Measurements from ENCODE around the gene LMAN1L.

LMAN1L gene

GRCh38 chr15:74802862-74803447, 9.7 kb upstream of the LMAN1L start:
- Histone ChIP-seq H4K8ac (ENCODE audit: low read depth, low read length) (no peak overlapping the region), H3K4me3 (ENCODE audit: low read length in 2 of 2) (no peak overlapping the region), H3K4ac (ENCODE audit: low read length) (no peak overlapping the region), H4K91ac (ENCODE audit: low read depth, low read length, poor library complexity) (no peak overlapping the region), H3K9me3 (replicated peaks in 1 of 2; ENCODE audit: control insufficient read depth in 2 of 2, insufficient read depth in 1 of 2, low read depth in 1 of 2, low read length in 2 of 2) (no peaks in the 10 kb centered on the region), H2BK15ac (ENCODE audit: low read length) (no peak overlapping the region), H3K4me1 (ENCODE audit: control insufficient read depth in 2 of 2, insufficient read depth in 1 of 2, low read depth in 1 of 2, low read length in 2 of 2) (no peaks in the 10 kb centered on the region), H2AFZ (ENCODE audit: low read length) (no peak overlapping the region), H3K23ac (ENCODE audit: low read depth, low read length, poor library complexity) (no peak overlapping the region), H3K36me3 (replicated peaks in 1 of 2; ENCODE audit: control insufficient read depth in 2 of 2, insufficient read depth in 2 of 2, low read length in 2 of 2) (peaks cover 48 to 69% of the 10 kb centered on the region in 2 donors), H3K4me2 (ENCODE audit: insufficient read depth, low read length, poor library complexity, severe bottlenecking) (no peak overlapping the region), H3K27ac (replicated peaks; ENCODE audit: low read length) (no peak overlapping the region), H3K9ac (ENCODE audit: low read depth, low read length, poor library complexity) (no peak overlapping the region), H3K18ac (ENCODE audit: low read length) (no peak overlapping the region), H2BK120ac (ENCODE audit: low read depth, low read length) (no peak overlapping the region), H2AK5ac (ENCODE audit: low read depth, low read length) (no peak overlapping the region), H2BK12ac (ENCODE audit: low read length) (no peak overlapping the region), H2BK5ac (ENCODE audit: low read length) (peak overlapping the region; percentile 39), H3K79me1 (ENCODE audit: low read depth, low read length) (peaks cover 10% of the 10 kb centered on the region), H3K14ac (ENCODE audit: low read length) (no peak overlapping the region), H3K27me3 (ENCODE audit: control insufficient read depth in 3 of 3, insufficient read depth in 3 of 3, low read depth in 1 of 3, low read length in 3 of 3) (no peaks in the 10 kb centered on the region)
- DNase-seq (ENCODE audit: low spot score): no peak
- no CpG with 5 or more reads among the region's 31 CpGs for WGBS, 2 donors (ENCODE audit: extremely low coverage in 2 of 2, insufficient read length in 2 of 2, insufficient replicate concordance in 1 of 2)

GRCh38 chr15:74804935-74805334, 7.7 kb upstream of the LMAN1L start:
- H2AK5ac ChIP-seq (ENCODE audit: low read depth, low read length): no peak overlapping the region

GRCh38 chr15:74807282-74807681, 5.4 kb upstream of the LMAN1L start:
- DNase-seq (ENCODE audit: low spot score): no peak
- Histone ChIP-seq H3K14ac (ENCODE audit: low read length) (no peak overlapping the region), H3K18ac (ENCODE audit: low read length) (no peak overlapping the region), H3K4me1 (ENCODE audit: control insufficient read depth in 2 of 2, insufficient read depth in 1 of 2, low read depth in 1 of 2, low read length in 2 of 2) (peaks cover 0 to 4% of the 10 kb centered on the region in 2 donors), H3K36me3 (replicated peaks in 1 of 2; ENCODE audit: control insufficient read depth in 2 of 2, insufficient read depth in 2 of 2, low read length in 2 of 2) (peaks cover 16 to 26% of the 10 kb centered on the region in 2 donors), H3K27me3 (ENCODE audit: control insufficient read depth in 3 of 3, insufficient read depth in 3 of 3, low read depth in 1 of 3, low read length in 3 of 3) (no peaks in the 10 kb centered on the region), H3K9ac (ENCODE audit: low read depth, low read length, poor library complexity) (no peak overlapping the region), H2BK120ac (ENCODE audit: low read depth, low read length) (no peak overlapping the region), H2AFZ (ENCODE audit: low read length) (no peak overlapping the region), H3K4ac (ENCODE audit: low read length) (no peak overlapping the region), H3K9me3 (replicated peaks in 1 of 2; ENCODE audit: control insufficient read depth in 2 of 2, insufficient read depth in 1 of 2, low read depth in 1 of 2, low read length in 2 of 2) (no peaks in the 10 kb centered on the region), H3K4me2 (ENCODE audit: insufficient read depth, low read length, poor library complexity, severe bottlenecking) (no peak overlapping the region), H3K23ac (ENCODE audit: low read depth, low read length, poor library complexity) (no peak overlapping the region), H3K4me3 (ENCODE audit: low read length in 2 of 2) (no peak overlapping the region), H2BK15ac (ENCODE audit: low read length) (no peak overlapping the region), H3K27ac (replicated peaks; ENCODE audit: low read length) (no peak overlapping the region), H2BK12ac (ENCODE audit: low read length) (no peak overlapping the region), H3K79me1 (ENCODE audit: low read depth, low read length) (peaks cover 3% of the 10 kb centered on the region), H4K91ac (ENCODE audit: low read depth, low read length, poor library complexity) (no peak overlapping the region), H2BK5ac (ENCODE audit: low read length) (no peak overlapping the region), H2AK5ac (ENCODE audit: low read depth, low read length) (no peak overlapping the region), H4K8ac (ENCODE audit: low read depth, low read length) (no peak overlapping the region)
- no CpG with 5 or more reads among the region's 5 CpGs for WGBS, 2 donors (ENCODE audit: extremely low coverage in 2 of 2, insufficient read length in 2 of 2, insufficient replicate concordance in 1 of 2)

More at GRCh38 chr15:74804935-74805334, 7.7 kb upstream of the LMAN1L start:
- H3K14ac ChIP-seq (ENCODE audit: low read length): no peak overlapping the region
- no peaks in the 10 kb centered on the region for H3K27me3 ChIP-seq (ENCODE audit: control insufficient read depth in 3 of 3, insufficient read depth in 3 of 3, low read depth in 1 of 3, low read length in 3 of 3)
- H3K23ac ChIP-seq (ENCODE audit: low read depth, low read length, poor library complexity): no peak overlapping the region
- H4K8ac ChIP-seq (ENCODE audit: low read depth, low read length): no peak overlapping the region
- no peak overlapping the region for H2BK5ac ChIP-seq (ENCODE audit: low read length)
- H3K4me3 ChIP-seq (ENCODE audit: low read length in 2 of 2): no peak overlapping the region
- H3K9me3 ChIP-seq (replicated peaks in 1 of 2; ENCODE audit: control insufficient read depth in 2 of 2, insufficient read depth in 1 of 2, low read depth in 1 of 2, low read length in 2 of 2): no peaks in the 10 kb centered on the region
- H2BK15ac ChIP-seq (ENCODE audit: low read length): no peak overlapping the region
- H3K4ac ChIP-seq (ENCODE audit: low read length): no peak overlapping the region
- no peak overlapping the region for H2AFZ ChIP-seq (ENCODE audit: low read length)
- H3K9ac ChIP-seq (ENCODE audit: low read depth, low read length, poor library complexity): no peak overlapping the region
- no peak overlapping the region for H2BK120ac ChIP-seq (ENCODE audit: low read depth, low read length)
- H3K4me2 ChIP-seq (ENCODE audit: insufficient read depth, low read length, poor library complexity, severe bottlenecking): no peak overlapping the region
- H3K18ac ChIP-seq (ENCODE audit: low read length): no peak overlapping the region
- no peak overlapping the region for H2BK12ac ChIP-seq (ENCODE audit: low read length)
- H3K36me3 ChIP-seq (replicated peaks in 1 of 2; ENCODE audit: control insufficient read depth in 2 of 2, insufficient read depth in 2 of 2, low read length in 2 of 2): peaks cover 34 to 50% of the 10 kb centered on the region in 2 donors
- no CpG with 5 or more reads among the region's 6 CpGs for WGBS, 2 donors (ENCODE audit: extremely low coverage in 2 of 2, insufficient read length in 2 of 2, insufficient replicate concordance in 1 of 2)
- H4K91ac ChIP-seq (ENCODE audit: low read depth, low read length, poor library complexity): no peak overlapping the region
- no peak for DNase-seq (ENCODE audit: low spot score)
- no peak overlapping the region for H3K27ac ChIP-seq (replicated peaks; ENCODE audit: low read length)
- peaks cover 4% of the 10 kb centered on the region for H3K79me1 ChIP-seq (ENCODE audit: low read depth, low read length)
- H3K4me1 ChIP-seq (ENCODE audit: control insufficient read depth in 2 of 2, insufficient read depth in 1 of 2, low read depth in 1 of 2, low read length in 2 of 2): peaks cover 0 to 4% of the 10 kb centered on the region in 2 donors

GRCh38 chr15:74808078-74808839, 4.4 kb upstream of the LMAN1L start:
- Histone ChIP-seq H3K4ac (ENCODE audit: low read length) (no peak overlapping the region), H3K14ac (ENCODE audit: low read length) (peak overlapping the region; percentile 21), H3K9me3 (replicated peaks in 1 of 2; ENCODE audit: control insufficient read depth in 2 of 2, insufficient read depth in 1 of 2, low read depth in 1 of 2, low read length in 2 of 2) (no peaks in the 10 kb centered on the region), H2BK120ac (ENCODE audit: low read depth, low read length) (no peak overlapping the region), H2AK5ac (ENCODE audit: low read depth, low read length) (no peak overlapping the region), H3K4me1 (ENCODE audit: control insufficient read depth in 2 of 2, insufficient read depth in 1 of 2, low read depth in 1 of 2, low read length in 2 of 2) (peaks cover 0 to 4% of the 10 kb centered on the region in 2 donors), H3K27ac (replicated peaks; ENCODE audit: low read length) (no peak overlapping the region), H4K91ac (ENCODE audit: low read depth, low read length, poor library complexity) (no peak overlapping the region), H3K4me2 (ENCODE audit: insufficient read depth, low read length, poor library complexity, severe bottlenecking) (no peak overlapping the region), H2BK5ac (ENCODE audit: low read length) (no peak overlapping the region), H4K8ac (ENCODE audit: low read depth, low read length) (no peak overlapping the region), H3K27me3 (ENCODE audit: control insufficient read depth in 3 of 3, insufficient read depth in 3 of 3, low read depth in 1 of 3, low read length in 3 of 3) (no peaks in the 10 kb centered on the region), H3K36me3 (replicated peaks in 1 of 2; ENCODE audit: control insufficient read depth in 2 of 2, insufficient read depth in 2 of 2, low read length in 2 of 2) (peaks cover 10 to 16% of the 10 kb centered on the region in 2 donors), H2BK12ac (ENCODE audit: low read length) (no peak overlapping the region), H3K79me1 (ENCODE audit: low read depth, low read length) (no peaks in the 10 kb centered on the region), H3K4me3 (ENCODE audit: low read length in 2 of 2) (no peak overlapping the region), H2AFZ (ENCODE audit: low read length) (no peak overlapping the region), H3K23ac (ENCODE audit: low read depth, low read length, poor library complexity) (no peak overlapping the region), H3K9ac (ENCODE audit: low read depth, low read length, poor library complexity) (no peak overlapping the region), H2BK15ac (ENCODE audit: low read length) (no peak overlapping the region), H3K18ac (ENCODE audit: low read length) (peak overlapping the region; percentile 8)
- DNase-seq (ENCODE audit: low spot score): no peak
- WGBS, 2 donors (ENCODE audit: extremely low coverage in 2 of 2, insufficient read length in 2 of 2, insufficient replicate concordance in 1 of 2): no CpG with 5 or more reads among the region's 18 CpGs
